Neural cell (in vitro differentiated cells): Measurements from ENCODE around the gene TOP2B.

ENCODE experiments used
- CTCF ChIP-seq: fragments of 450-650 bp; IDR thresholded peaks from 2 replicates; pipeline ENCODE4 v1.5.1; 2014; ENCODE audit warnings: antibody characterized with exemption, mild to moderate bottlenecking, moderate library complexity; ENCODE audit not compliant: poor library complexity, severe bottlenecking
- EZH2 ChIP-seq: fragments of 200-600, 300-800 bp; shearing (Covaris generic), sonication (generic); IDR thresholded peaks from 2 replicates; pipeline ENCODE4 v1.6.1; 2014; ENCODE audit warnings: antibody characterized with exemption, low read length, borderline replicate concordance, mild to moderate bottlenecking; ENCODE audit not compliant: insufficient read depth, poor library complexity, severe bottlenecking
- MXI1 ChIP-seq: fragments of 450-650 bp; conservative IDR thresholded peaks from 2 replicates; pipeline ENCODE4 v1.6.1; 2014; ENCODE audit warnings: antibody characterized with exemption, mild to moderate bottlenecking; ENCODE audit not compliant: poor library complexity, severe bottlenecking
- POLR2AphosphoS5 ChIP-seq: IDR thresholded peaks from 2 replicates; pipeline ENCODE4 v1.6.1; 2012
- RAD21 ChIP-seq: fragments of 450-650 bp; conservative IDR thresholded peaks from 2 replicates; pipeline ENCODE4 v1.6.1; 2014; ENCODE audit warnings: antibody characterized with exemption, mild to moderate bottlenecking, moderate library complexity
- REST ChIP-seq: IDR thresholded peaks from 2 replicates; pipeline ENCODE4 v1.6.1; 2012; ENCODE audit warnings: borderline replicate concordance
- SMC3 ChIP-seq: fragments of 450-650 bp; conservative IDR thresholded peaks from 2 replicates; pipeline ENCODE4 v1.6.1; 2014; ENCODE audit warnings: antibody characterized with exemption, mild to moderate bottlenecking, moderate library complexity; ENCODE audit not compliant: poor library complexity
- TAF1 ChIP-seq: IDR thresholded peaks from 2 replicates; pipeline ENCODE4 v1.6.1; 2012; ENCODE audit warnings: low read depth

GRCh38 chr3:25572919-25573385, 91.8 kb downstream of the TOP2B start:
- TF ChIP-seq CTCF: no peak
- no peak for TF ChIP-seq POLR2AphosphoS5
- no peak for TF ChIP-seq REST
- no peak for TF ChIP-seq EZH2
- TF ChIP-seq SMC3: no peak
- no peak for TF ChIP-seq TAF1
- TF ChIP-seq MXI1: no peak
- TF ChIP-seq RAD21: no peak
